Measurements from ENCODE around the gene ANXA2.

- TF ChIP-seq CTCF (IDR thresholded peaks at IDR 0.05) (no peak), POLR2A (IDR thresholded peaks at IDR 0.05) (no peak)
These were observed 13.7 kb downstream of the ANXA2 start for GRCh38 chr15:60384053-60384452.
